Esophagus muscularis mucosa (tissue), 4 donors: ENCODE measurements around the gene CDK5R2. TPM values are rescaled to one million over a fixed set of nuclear protein-coding genes. Genes with fewer than 3 reads are reported as not detected.

Experiments
- DNase-seq: peaks from one replicate; pipeline ENCODE4 v3.0.0-alpha.2; 2017; ENCODE audit errors: extremely low spot score
- H3K27ac ChIP-seq, 4 donors: fragments of 200-600 bp; sonication (generic); replicated peaks in 1 of 4; 1 replicate in 3 of 4; 2 replicates in 1 of 4; pipeline ENCODE4 v1.5.1; 2016 to 2019; ENCODE audit warnings: mild to moderate bottlenecking in 1 of 4
- H3K27me3 ChIP-seq, 4 donors: fragments of 200-600 bp; sonication (generic); one replicate each; pipeline versions ENCODE4 v1.5.1 to v1.6.0; 2016 to 2019
- H3K36me3 ChIP-seq, 4 donors: fragments of 200-600 bp; sonication (generic); one replicate each; pipeline ENCODE4 v1.5.1; 2016 to 2019
- H3K4me1 ChIP-seq, 4 donors: fragments of 200-600 bp; sonication (generic); one replicate each; pipeline ENCODE4 v1.5.1; 2016 to 2019
- H3K4me3 ChIP-seq, 4 donors: fragments of 200-600 bp; sonication (generic); 1 replicate in 2 of 4; 2 replicates in 2 of 4; pipeline ENCODE4 v1.5.1; 2016 to 2019; ENCODE audit warnings: mild to moderate bottlenecking in 4 of 4, moderate library complexity in 1 of 4
- H3K9me3 ChIP-seq, 4 donors: fragments of 200-600 bp; sonication (generic); 1 replicate in 3 of 4; 2 replicates in 1 of 4; pipeline ENCODE4 v1.5.1; 2016 to 2019
- CTCF ChIP-seq, 3 experiments: fragments of 200-600 bp in 2 of 3; fragments of 450-650 bp in 1 of 3; sonication (generic) in 2 of 3; IDR thresholded peaks; one replicate each; pipeline ENCODE4 v1.5.1; 2017 to 2019; ENCODE audit warnings: antibody characterized with exemption in 3 of 3, mild to moderate bottlenecking in 2 of 3, moderate library complexity in 1 of 3
- EP300 ChIP-seq: sonication (generic); formaldehyde crosslinking; IDR thresholded peaks from one replicate; pipeline ENCODE4 v1.6.1; 2017; ENCODE audit warnings: antibody characterized with exemption
- POLR2A ChIP-seq: fragments of 450-650 bp; IDR thresholded peaks from one replicate; pipeline ENCODE4 v1.6.1; 2017; ENCODE audit warnings: antibody characterized with exemption, moderate library complexity, mild to moderate bottlenecking, low read depth
- POLR2AphosphoS5 ChIP-seq, 2 donors: sonication (generic); formaldehyde crosslinking; IDR thresholded peaks; one replicate each; pipeline ENCODE4 v1.6.1; 2017; ENCODE audit warnings: antibody characterized with exemption in 2 of 2
- WGBS: methylation state at CpG from one replicate; pipeline ENCODE4 v1.1.5; 2018; 5-methylcytosine and 5-hydroxymethylcytosine counted together
- intact Hi-C: fragments of 100-400 bp; cut with DNase I; formaldehyde crosslinking; loops from one replicate; pipeline ENCODE4 v1.15.1; 2023
- total RNA-seq, 4 donors: library from RNA; depleted of rRNA; stranded (reverse); fragments of >200 nt; gene quantifications; one replicate each; pipeline versions ENCODE4 v1.1.0 to v1.2.1, GENCODE V29; 2016

CDK5R2 gene
- total RNA-seq, 4 donors from 2014 or later: under 0.01 to 0.52 (median 0.33) TPM; not detected in 1

GRCh38 chr2:218990052-218990451, 30.6 kb downstream of the CDK5R2 start:
- intact Hi-C loops: loop anchor here (10.0 kb wide), 1 partner anchor 165 kb away; no protein-coding TSS in a partner anchor
- WGBS: 8% methylated on average over 3 of the region's 9 CpGs
- H3K4me1 ChIP-seq: peaks cover 20 to 39% (median 25%) of the 10 kb centered on the region in 4 donors
- H3K36me3 ChIP-seq: no peaks in the 10 kb centered on the region
- no peak for TF ChIP-seq EP300
- no peak for TF ChIP-seq POLR2AphosphoS5 (IDR thresholded peaks at IDR 0.05)
- no peak for TF ChIP-seq POLR2A
- no peak for TF ChIP-seq CTCF (IDR thresholded peaks at IDR 0.05)
- no peak for DNase-seq
- H3K9me3 ChIP-seq: no peaks in the 10 kb centered on the region
- H3K27ac ChIP-seq: no peak overlapping the region
- no peak overlapping the region for H3K4me3 ChIP-seq
- peaks cover 0 to 100% (median 93%) of the 10 kb centered on the region in 4 donors for H3K27me3 ChIP-seq

- Histone ChIP-seq H3K27me3 (peaks cover 0 to 100% (median 92%) of the 10 kb centered on the region in 4 donors), H3K27ac (no peak overlapping the region), H3K36me3 (no peaks in the 10 kb centered on the region), H3K4me3 (no peak overlapping the region), H3K9me3 (no peaks in the 10 kb centered on the region), H3K4me1 (peaks cover 17 to 36% (median 23%) of the 10 kb centered on the region in 4 donors)
- WGBS: 12% methylated on average over 6 of the region's 6 CpGs
- no peak for DNase-seq
- TF ChIP-seq EP300: no peak
- no peak for TF ChIP-seq POLR2AphosphoS5 (IDR thresholded peaks at IDR 0.05)
- no peak for TF ChIP-seq POLR2A
- no peak for TF ChIP-seq CTCF (IDR thresholded peaks at IDR 0.05)
- intact Hi-C loops: loop anchor here (10.0 kb wide), 1 partner anchor 164 kb away; no protein-coding TSS in a partner anchor
Measured at GRCh38 chr2:218990612-218991011, 31.1 kb downstream of the CDK5R2 start.

GRCh38 chr2:218991674-218992168, 32.3 kb downstream of the CDK5R2 start:
- Histone ChIP-seq H3K9me3 (no peaks in the 10 kb centered on the region), H3K4me3 (no peak overlapping the region), H3K27me3 (peaks cover 0 to 100% (median 92%) of the 10 kb centered on the region in 4 donors), H3K27ac (no peak overlapping the region), H3K4me1 (peaks cover 26 to 40% (median 31%) of the 10 kb centered on the region in 4 donors), H3K36me3 (no peaks in the 10 kb centered on the region)
- intact Hi-C loops: loop anchor here (10.0 kb wide), 1 partner anchor 163 kb away; no protein-coding TSS in a partner anchor
- no peak for DNase-seq
- no peak for TF ChIP-seq POLR2AphosphoS5 (IDR thresholded peaks at IDR 0.05)
- TF ChIP-seq EP300: no peak
- no peak for TF ChIP-seq POLR2A
- TF ChIP-seq CTCF (IDR thresholded peaks at IDR 0.05): no peak
- WGBS: 6% methylated on average over 12 of the region's 13 CpGs

GRCh38 chr2:218992196-218992595, 32.7 kb downstream of the CDK5R2 start:
- DNase-seq: no peak
- TF ChIP-seq POLR2A: no peak
- TF ChIP-seq POLR2AphosphoS5 (IDR thresholded peaks at IDR 0.05): no peak
- no peak for TF ChIP-seq EP300
- TF ChIP-seq CTCF (IDR thresholded peaks at IDR 0.05): no peak
- Histone ChIP-seq H3K4me3 (no peak overlapping the region), H3K9me3 (no peaks in the 10 kb centered on the region), H3K27ac (no peak overlapping the region), H3K36me3 (no peaks in the 10 kb centered on the region), H3K4me1 (peaks cover 26 to 40% (median 32%) of the 10 kb centered on the region in 4 donors), H3K27me3 (peaks cover 0 to 100% (median 87%) of the 10 kb centered on the region in 4 donors)
- WGBS: 17% methylated on average over 7 of the region's 7 CpGs
- intact Hi-C loops: loop anchor here (10.0 kb wide), 1 partner anchor 163 kb away; no protein-coding TSS in a partner anchor
